Coronary artery (tissue), 2 donors: ENCODE measurements around the gene CXorf49B.

Experiments
- DNase-seq: peaks from one replicate; pipeline ENCODE4 v3.0.0-alpha.2; 2017; ENCODE audit warnings: low spot score
- H3K27ac ChIP-seq, 2 donors: fragments of 200-600 bp; sonication (generic); one replicate each; pipeline ENCODE4 v1.5.1; 2016 to 2019
- H3K4me3 ChIP-seq: fragments of 200-600 bp; sonication (generic); 2 replicates; pipeline ENCODE4 v1.5.1; 2016; ENCODE audit warnings: mild to moderate bottlenecking, moderate library complexity
- CTCF ChIP-seq: fragments of 200-600 bp; sonication (generic); IDR thresholded peaks from one replicate; pipeline ENCODE4 v1.5.1; 2019; ENCODE audit warnings: antibody characterized with exemption

The CXorf49B gene

GRCh38 chrX:71809886-71810285, 46.7 kb downstream of the CXorf49B start:
- no peak for TF ChIP-seq CTCF
- Histone ChIP-seq H3K4me3 (no peak overlapping the region), H3K27ac (no peak overlapping the region)
- DNase-seq, result no peak

GRCh38 chrX:71814123-71814912, 51.2 kb downstream of the CXorf49B start:
- Histone ChIP-seq H3K27ac (no peak overlapping the region), H3K4me3 (no peak overlapping the region)
- no peak for DNase-seq
- TF ChIP-seq CTCF, result no peak

- no peak overlapping the region for H3K4me3 ChIP-seq
- DNase-seq, result no peak
- no peak overlapping the region for H3K27ac ChIP-seq
- TF ChIP-seq CTCF, result no peak
Observed at GRCh38 chrX:71815121-71815905, 52.2 kb downstream of the CXorf49B start.

- DNase-seq, result no peak
- Histone ChIP-seq H3K4me3 (no peak overlapping the region), H3K27ac (no peak overlapping the region)
- no peak for TF ChIP-seq CTCF
Observed at GRCh38 chrX:71815906-71816156, 52.7 kb downstream of the CXorf49B start.
